Osteoblast (primary cell): ENCODE results near the gene PSKH1. TPM values are rescaled to one million over a fixed set of nuclear protein-coding genes. Genes with fewer than 3 reads are reported as not detected.
A peak's percentile ranks its signal among the peaks of the same experiment; 100 is the strongest.

Source experiments
- DNase-seq: peaks from one replicate; pipeline ENCODE4 v3.0.0; 2011; ENCODE audit warnings: low spot score, mixed read lengths; ENCODE audit not compliant: insufficient read length; ENCODE audit errors: missing footprints
- H2AFZ ChIP-seq: 2 replicates; pipeline ENCODE4 v1.6.0; 2011; ENCODE audit warnings: mild to moderate bottlenecking, low read length
- H3K27ac ChIP-seq: 2 replicates; pipeline ENCODE4 v1.5.1; 2011; ENCODE audit warnings: mild to moderate bottlenecking, low read depth, low read length, moderate library complexity
- H3K27me3 ChIP-seq: 2 replicates; pipeline ENCODE4 v1.6.0; 2012; ENCODE audit warnings: mild to moderate bottlenecking, control low read depth, inconsistent platforms, low read length, moderate library complexity; ENCODE audit not compliant: insufficient read depth
- H3K36me3 ChIP-seq: 2 replicates; pipeline ENCODE4 v1.5.1; 2011; ENCODE audit warnings: mild to moderate bottlenecking, low read length, control low read depth, moderate library complexity; ENCODE audit not compliant: insufficient read depth
- H3K4me1 ChIP-seq: 2 replicates; pipeline ENCODE4 v1.5.1; 2011; ENCODE audit warnings: mild to moderate bottlenecking, low read length, control low read depth, moderate library complexity; ENCODE audit not compliant: insufficient read depth
- H3K4me2 ChIP-seq: 2 replicates; pipeline ENCODE4 v1.6.0; 2011; ENCODE audit warnings: mild to moderate bottlenecking, low read length; ENCODE audit not compliant: insufficient read depth
- H3K4me3 ChIP-seq: fragments of 200-600 bp; sonication (generic); 3 replicates; pipeline ENCODE4 v1.5.1; 2012; ENCODE audit warnings: mild to moderate bottlenecking, low read length, inconsistent platforms; ENCODE audit not compliant: insufficient read depth
- H3K79me2 ChIP-seq: 2 replicates; pipeline ENCODE4 v1.6.0; 2012; ENCODE audit warnings: mild to moderate bottlenecking, low read length, control low read depth, inconsistent platforms; ENCODE audit not compliant: insufficient read depth
- H3K9me3 ChIP-seq: 2 replicates; pipeline ENCODE4 v1.5.1; 2011; ENCODE audit warnings: low read depth, low read length, control low read depth
- H4K20me1 ChIP-seq: 2 replicates; pipeline ENCODE4 v1.6.0; 2012; ENCODE audit warnings: mild to moderate bottlenecking, low read length, control low read depth; ENCODE audit not compliant: insufficient read depth
- CTCF ChIP-seq: IDR thresholded peaks from 2 replicates; pipeline ENCODE4 v1.5.1; 2011; ENCODE audit warnings: mild to moderate bottlenecking, low read depth, low read length, moderate library complexity; ENCODE audit errors: extremely low read depth
- total RNA-seq: library from RNA; depleted of rRNA; stranded (reverse); fragments of >200 nt; gene quantifications from 2 replicates; pipeline ENCODE4 v1.2.3, GENCODE V29; 2012

Gene PSKH1
- total RNA-seq, 1 donor = 18.5 TPM

GRCh38 chr16:67963292-67963661 is 70.2 kb downstream of the PSKH1 start:
- TF ChIP-seq CTCF = no peak
- Histone ChIP-seq H3K79me2 (peaks cover 100% of the 10 kb centered on the region), H3K4me2 (no peak overlapping the region), H4K20me1 (peaks cover 85% of the 10 kb centered on the region), H3K4me3 (no peak overlapping the region), H3K4me1 (peaks cover 47% of the 10 kb centered on the region), H2AFZ (no peak overlapping the region), H3K27me3 (no peaks in the 10 kb centered on the region), H3K36me3 (peaks cover 62% of the 10 kb centered on the region), H3K27ac (no peak overlapping the region), H3K9me3 (no peaks in the 10 kb centered on the region)
- DNase-seq = peak; percentile 82

GRCh38 chr16:67963662-67964321 is 70.7 kb downstream of the PSKH1 start:
- Histone ChIP-seq H3K36me3 (peaks cover 57% of the 10 kb centered on the region), H3K4me1 (peaks cover 47% of the 10 kb centered on the region), H3K79me2 (peaks cover 95% of the 10 kb centered on the region), H3K9me3 (no peaks in the 10 kb centered on the region), H3K4me2 (no peak overlapping the region), H4K20me1 (peaks cover 79% of the 10 kb centered on the region), H3K27ac (no peak overlapping the region), H3K27me3 (no peaks in the 10 kb centered on the region), H2AFZ (no peak overlapping the region), H3K4me3 (no peak overlapping the region)
- peak; percentile 88 for DNase-seq
- no peak for TF ChIP-seq CTCF

GRCh38 chr16:67964477-67965131 is 71.5 kb downstream of the PSKH1 start:
- H4K20me1 ChIP-seq = peaks cover 71% of the 10 kb centered on the region
- peak overlapping the region; percentile 29 for H3K27ac ChIP-seq
- H3K36me3 ChIP-seq = peaks cover 51% of the 10 kb centered on the region

More at GRCh38 chr16:67964477-67965131, 71.5 kb downstream of the PSKH1 start:
- H3K4me1 ChIP-seq = peaks cover 42% of the 10 kb centered on the region
- no peak overlapping the region for H3K4me3 ChIP-seq
- no peaks in the 10 kb centered on the region for H3K27me3 ChIP-seq
- H3K9me3 ChIP-seq = no peaks in the 10 kb centered on the region
- no peak for DNase-seq
- no peak for TF ChIP-seq CTCF
- H3K79me2 ChIP-seq = peaks cover 87% of the 10 kb centered on the region
- no peak overlapping the region for H2AFZ ChIP-seq
- no peak overlapping the region for H3K4me2 ChIP-seq
